ENCODE data around the gene UCK2.

The UCK2 gene

DNA sequence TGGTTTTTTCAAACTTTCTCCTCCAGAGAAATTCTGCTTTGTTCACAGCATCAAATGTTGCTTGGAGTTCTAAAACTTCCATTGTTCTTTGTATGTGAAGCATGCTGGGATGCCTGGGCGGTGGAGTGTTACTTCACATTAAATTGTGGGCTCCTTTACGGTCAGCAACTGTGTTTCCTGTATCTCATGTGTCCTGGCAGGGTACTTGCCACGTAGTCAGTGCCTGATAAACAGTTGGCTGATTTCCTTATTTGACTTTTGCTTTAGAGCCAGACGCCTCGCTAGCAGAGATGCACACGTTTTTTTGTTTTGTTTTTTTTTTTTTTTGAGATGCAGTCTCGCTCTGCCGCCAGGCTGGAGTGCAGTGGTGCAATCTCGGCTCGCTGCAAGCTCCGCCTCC, 96.7 kb downstream of the UCK2 start:
- TF ChIP-seq EZH2 (IDR thresholded peaks at IDR 0.05) (no peak), POLR2AphosphoS5 (IDR thresholded peaks at IDR 0.05; ENCODE audit: borderline replicate concordance, low read depth, low read length) (no peak), FOXP2 (optimal IDR thresholded peaks at IDR 0.05; ENCODE audit: control extremely low read depth, extremely low read length, insufficient read depth) (no peak)
- Histone ChIP-seq H3K36me3 (ENCODE audit: insufficient read depth, low read length) (no peaks in the 10 kb centered on the region), H3K27ac (no peak overlapping the region), H3K9me3 (ENCODE audit: low read depth, low read length) (no peaks in the 10 kb centered on the region), H3K9ac (ENCODE audit: insufficient read length) (no peak overlapping the region), H3K4me3 (no peak overlapping the region)
- DNase-seq (ENCODE audit: low read depth, low spot score) = no peak

DNA sequence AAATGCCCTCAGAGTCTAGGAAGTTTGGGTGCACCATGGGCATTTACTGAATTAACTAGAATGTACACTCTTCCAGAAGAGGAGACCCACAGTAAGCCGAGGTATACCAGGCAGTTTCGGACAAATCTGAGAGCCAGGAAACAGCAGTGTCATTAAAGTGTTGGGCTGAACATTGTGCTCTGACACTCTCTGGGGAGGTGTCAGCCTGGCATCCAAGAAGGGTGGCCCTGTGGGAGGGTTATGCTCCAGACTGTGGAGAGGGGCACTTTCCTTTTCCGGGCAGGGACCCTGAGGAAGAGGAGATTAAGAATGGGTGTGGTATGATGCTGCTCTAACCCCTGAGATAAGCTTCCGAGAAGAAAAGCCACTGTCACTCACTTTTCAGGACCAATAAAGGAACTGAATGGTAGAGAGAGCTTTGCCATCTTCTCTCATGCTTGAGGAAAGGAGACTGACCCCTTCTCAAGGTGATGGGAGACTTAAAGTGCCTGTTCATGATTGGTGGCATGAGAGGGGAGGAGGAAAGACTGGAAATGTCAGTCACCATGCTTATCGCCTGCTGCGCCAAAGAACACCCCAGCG, 98.2 kb downstream of the UCK2 start:
- no peaks in the 10 kb centered on the region for H3K9me3 ChIP-seq (ENCODE audit: low read depth, low read length)
- no peaks in the 10 kb centered on the region for H3K36me3 ChIP-seq (ENCODE audit: insufficient read depth, low read length)
- H3K9ac ChIP-seq (ENCODE audit: insufficient read length) = no peak overlapping the region
- no peak for DNase-seq (ENCODE audit: low read depth, low spot score)
- no peak overlapping the region for H3K27ac ChIP-seq
- H3K4me3 ChIP-seq = no peak overlapping the region
- TF ChIP-seq EZH2 (IDR thresholded peaks at IDR 0.05) = no peak
- TF ChIP-seq FOXP2 (optimal IDR thresholded peaks at IDR 0.05; ENCODE audit: control extremely low read depth, extremely low read length, insufficient read depth) = no peak
- TF ChIP-seq POLR2AphosphoS5 (IDR thresholded peaks at IDR 0.05; ENCODE audit: borderline replicate concordance, low read depth, low read length) = no peak

DNA sequence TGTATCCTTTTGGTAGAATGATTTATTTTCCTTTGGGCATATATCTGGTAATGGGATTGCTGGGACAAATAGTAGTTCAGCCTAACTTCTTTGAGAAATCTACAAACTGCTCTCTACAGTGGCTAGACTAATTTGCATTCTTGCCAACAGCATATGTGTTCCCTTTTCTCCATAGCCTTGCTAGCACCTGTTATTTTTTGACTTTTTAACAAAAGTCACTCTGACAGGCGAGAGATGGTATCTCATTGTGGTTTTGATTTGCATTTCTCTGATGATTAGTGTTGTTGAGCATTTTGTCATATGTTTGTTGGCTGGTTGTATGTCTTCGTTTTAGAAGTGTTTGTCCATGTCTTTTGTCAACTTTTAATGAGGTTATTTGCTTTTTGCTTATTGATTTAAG, 99.8 kb downstream of the UCK2 start:
- Histone ChIP-seq H3K4me3 (no peak overlapping the region), H3K9me3 (ENCODE audit: low read depth, low read length) (no peaks in the 10 kb centered on the region), H3K9ac (ENCODE audit: insufficient read length) (no peak overlapping the region), H3K36me3 (ENCODE audit: insufficient read depth, low read length) (no peaks in the 10 kb centered on the region), H3K27ac (no peak overlapping the region)
- no peak for TF ChIP-seq FOXP2 (optimal IDR thresholded peaks at IDR 0.05; ENCODE audit: control extremely low read depth, extremely low read length, insufficient read depth)
- TF ChIP-seq POLR2AphosphoS5 (IDR thresholded peaks at IDR 0.05; ENCODE audit: borderline replicate concordance, low read depth, low read length) = no peak
- TF ChIP-seq EZH2 (IDR thresholded peaks at IDR 0.05) = no peak
- no peak for DNase-seq (ENCODE audit: low read depth, low spot score)

DNA sequence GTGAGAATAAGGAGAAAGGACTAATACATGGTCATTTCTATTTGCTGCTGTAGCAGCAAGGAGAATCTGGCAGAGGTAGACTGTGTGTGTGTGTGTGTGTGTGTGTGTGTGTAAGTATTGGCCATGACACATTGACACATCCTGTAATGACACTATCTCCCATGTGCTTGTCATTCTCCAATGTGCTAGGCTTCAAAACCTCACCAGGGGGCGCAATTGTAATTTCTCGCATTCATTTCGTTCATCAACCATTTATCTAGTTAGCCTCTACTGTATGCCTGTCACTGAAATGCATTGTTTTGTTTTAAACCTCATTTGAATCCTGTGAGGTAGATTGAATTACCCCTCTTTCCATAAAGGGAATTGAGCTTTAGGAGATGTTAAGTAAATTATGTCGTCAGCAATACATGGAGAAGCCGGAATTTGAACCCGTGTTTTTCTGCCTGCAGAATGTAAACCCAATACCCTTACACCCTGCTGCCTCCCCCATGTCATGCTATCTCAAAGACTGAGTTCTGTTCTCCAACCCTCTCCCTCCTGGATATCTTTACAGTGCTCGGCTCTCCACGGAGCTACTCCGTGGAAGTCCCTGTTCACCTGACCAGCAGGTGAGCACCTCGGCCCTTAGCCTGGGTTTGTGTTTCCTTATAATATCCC, 100.8 kb downstream of the UCK2 start:
- H3K9me3 ChIP-seq (ENCODE audit: low read depth, low read length) = no peaks in the 10 kb centered on the region
- H3K27ac ChIP-seq = no peak overlapping the region
- TF ChIP-seq POLR2AphosphoS5 (IDR thresholded peaks at IDR 0.05; ENCODE audit: borderline replicate concordance, low read depth, low read length) (no peak), EZH2 (IDR thresholded peaks at IDR 0.05) (no peak), FOXP2 (optimal IDR thresholded peaks at IDR 0.05; ENCODE audit: control extremely low read depth, extremely low read length, insufficient read depth) (no peak)
- H3K9ac ChIP-seq (ENCODE audit: insufficient read length) = no peak overlapping the region
- no peak overlapping the region for H3K4me3 ChIP-seq
- no peak for DNase-seq (ENCODE audit: low read depth, low spot score)
- no peaks in the 10 kb centered on the region for H3K36me3 ChIP-seq (ENCODE audit: insufficient read depth, low read length)

DNA sequence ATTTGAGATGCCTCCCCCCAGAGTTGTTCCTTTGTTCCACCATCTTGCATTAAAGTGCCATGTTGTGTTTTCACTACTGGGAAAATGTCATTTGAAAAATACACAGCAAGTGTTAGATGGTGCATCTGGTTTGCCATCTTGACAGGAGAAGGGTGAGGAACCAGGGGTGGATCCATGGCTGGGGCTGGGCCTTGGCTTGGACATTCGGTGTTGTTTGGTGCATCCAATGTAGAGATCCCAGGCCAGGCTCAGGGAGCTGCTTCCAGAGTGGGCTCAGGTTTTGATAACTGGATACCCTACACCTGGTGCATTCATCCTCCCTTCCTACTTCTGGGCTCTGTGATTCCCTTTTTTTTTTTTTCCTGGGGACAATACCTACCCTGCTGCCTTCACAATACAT, 103.5 kb downstream of the UCK2 start:
- H3K4me3 ChIP-seq = no peak overlapping the region
- H3K9ac ChIP-seq (ENCODE audit: insufficient read length) = no peak overlapping the region
- TF ChIP-seq POLR2AphosphoS5 (IDR thresholded peaks at IDR 0.05; ENCODE audit: borderline replicate concordance, low read depth, low read length) (no peak), FOXP2 (optimal IDR thresholded peaks at IDR 0.05; ENCODE audit: control extremely low read depth, extremely low read length, insufficient read depth) (no peak), EZH2 (IDR thresholded peaks at IDR 0.05) (no peak)
- H3K27ac ChIP-seq = no peak overlapping the region
- no peaks in the 10 kb centered on the region for H3K9me3 ChIP-seq (ENCODE audit: low read depth, low read length)
- no peak for DNase-seq (ENCODE audit: low read depth, low spot score)
- no peaks in the 10 kb centered on the region for H3K36me3 ChIP-seq (ENCODE audit: insufficient read depth, low read length)

DNA sequence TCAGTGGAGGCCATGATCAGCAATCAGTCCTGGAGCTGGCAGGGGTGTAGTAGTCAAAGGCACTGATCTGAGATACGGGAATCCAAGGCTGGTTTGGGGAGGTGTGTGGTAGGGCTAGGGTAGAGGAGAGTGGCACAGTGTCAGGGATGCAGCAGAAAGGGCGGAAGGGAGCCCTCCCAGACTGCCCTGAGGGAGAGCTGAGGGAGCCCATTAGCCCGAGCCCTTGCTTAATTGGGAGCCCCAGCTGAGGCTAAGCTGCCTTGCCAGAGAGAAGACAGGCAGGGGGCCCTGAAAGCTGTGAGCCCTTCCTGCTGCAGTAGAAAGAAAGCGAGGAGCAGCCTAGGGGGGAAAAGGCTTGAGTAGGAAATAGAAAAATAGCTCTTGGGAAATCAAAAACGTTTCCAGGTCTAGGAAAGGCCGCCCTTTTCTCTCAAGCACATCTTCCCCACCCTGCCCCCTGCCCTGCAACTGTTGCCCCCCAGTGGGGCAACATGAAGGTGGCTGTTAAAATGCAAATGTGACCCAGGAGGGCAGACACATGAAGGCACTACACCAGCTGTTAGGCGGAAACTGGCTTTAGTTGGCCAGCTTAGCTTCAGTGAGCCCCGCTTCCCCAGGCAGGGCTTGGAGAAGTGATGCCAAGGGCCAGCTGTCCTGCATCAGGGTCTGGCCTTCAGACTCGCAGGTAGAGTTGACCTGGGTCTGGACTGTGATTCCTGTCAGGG, 106.2 kb downstream of the UCK2 start:
- Histone ChIP-seq H3K36me3 (ENCODE audit: insufficient read depth, low read length) (no peaks in the 10 kb centered on the region), H3K9me3 (ENCODE audit: low read depth, low read length) (no peaks in the 10 kb centered on the region), H3K4me3 (no peak overlapping the region), H3K27ac (no peak overlapping the region), H3K9ac (ENCODE audit: insufficient read length) (no peak overlapping the region)
- TF ChIP-seq POLR2AphosphoS5 (IDR thresholded peaks at IDR 0.05; ENCODE audit: borderline replicate concordance, low read depth, low read length) = no peak
- TF ChIP-seq FOXP2 (optimal IDR thresholded peaks at IDR 0.05; ENCODE audit: control extremely low read depth, extremely low read length, insufficient read depth) = no peak
- TF ChIP-seq EZH2 (IDR thresholded peaks at IDR 0.05) = no peak
- no peak for DNase-seq (ENCODE audit: low read depth, low spot score)

DNA sequence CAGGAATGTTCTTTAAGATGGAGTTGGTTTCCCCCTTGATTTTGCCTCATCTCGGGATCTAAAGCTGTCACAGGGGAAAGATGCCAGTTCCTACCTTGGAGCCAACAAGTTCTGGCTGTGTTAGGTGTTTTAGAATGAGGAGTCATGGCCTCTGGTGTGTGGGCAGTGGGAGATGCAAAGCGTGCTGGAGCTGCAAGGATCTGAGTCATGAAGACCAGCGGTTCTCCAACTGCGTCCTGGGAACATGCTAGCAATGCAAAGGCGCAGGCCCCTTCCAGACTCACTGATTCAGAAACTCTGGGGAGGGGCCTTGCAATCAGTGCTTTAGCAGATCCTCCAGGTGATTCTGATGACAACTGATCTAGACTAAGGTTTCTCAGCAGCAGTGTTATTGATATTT, 109.1 kb downstream of the UCK2 start:
- TF ChIP-seq EZH2 (IDR thresholded peaks at IDR 0.05) (no peak), FOXP2 (optimal IDR thresholded peaks at IDR 0.05; ENCODE audit: control extremely low read depth, extremely low read length, insufficient read depth) (no peak), POLR2AphosphoS5 (IDR thresholded peaks at IDR 0.05; ENCODE audit: borderline replicate concordance, low read depth, low read length) (no peak)
- Histone ChIP-seq H3K4me3 (no peak overlapping the region), H3K36me3 (ENCODE audit: insufficient read depth, low read length) (no peaks in the 10 kb centered on the region), H3K9ac (ENCODE audit: insufficient read length) (no peak overlapping the region), H3K27ac (no peak overlapping the region), H3K9me3 (ENCODE audit: low read depth, low read length) (no peaks in the 10 kb centered on the region)
- no peak for DNase-seq (ENCODE audit: low read depth, low spot score)

DNA sequence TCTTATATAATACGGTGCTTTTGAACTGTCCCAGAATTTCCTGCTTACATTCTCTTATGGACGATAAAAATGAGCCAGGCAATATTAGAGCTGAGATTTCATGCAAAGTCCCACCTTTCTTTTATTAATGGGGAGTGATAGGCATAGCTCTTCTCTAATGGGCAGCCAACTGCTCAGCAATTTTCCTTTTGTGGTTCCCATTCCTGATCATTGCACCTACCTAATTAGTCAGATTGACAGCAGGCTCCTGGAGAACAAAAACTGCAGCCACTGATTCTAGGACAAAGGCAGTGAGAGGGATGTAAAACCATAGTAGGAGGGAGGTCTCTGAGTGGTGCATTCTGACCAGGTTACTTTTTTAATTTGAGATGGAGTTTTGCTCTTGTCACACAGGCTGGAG, 110.4 kb downstream of the UCK2 start:
- Histone ChIP-seq H3K9me3 (ENCODE audit: low read depth, low read length) (no peaks in the 10 kb centered on the region), H3K36me3 (ENCODE audit: insufficient read depth, low read length) (no peaks in the 10 kb centered on the region), H3K9ac (ENCODE audit: insufficient read length) (no peak overlapping the region), H3K27ac (no peak overlapping the region), H3K4me3 (no peak overlapping the region)
- no peak for DNase-seq (ENCODE audit: low read depth, low spot score)
- no peak for TF ChIP-seq FOXP2 (optimal IDR thresholded peaks at IDR 0.05; ENCODE audit: control extremely low read depth, extremely low read length, insufficient read depth)
- TF ChIP-seq POLR2AphosphoS5 (IDR thresholded peaks at IDR 0.05; ENCODE audit: borderline replicate concordance, low read depth, low read length) = no peak
- no peak for TF ChIP-seq EZH2 (IDR thresholded peaks at IDR 0.05)
